AG09309 (cell line): Measurements from ENCODE around the gene CAPRIN1.
A peak's percentile ranks its signal among the peaks of the same experiment; 100 is the strongest.
"Not testable (repeated sequence)": the region's sequence is repeated elsewhere in the genome, so short reads cannot be mapped to it uniquely, and the experiment has no call there.

ENCODE experiments used
- DNase-seq: peaks from one replicate; pipeline ENCODE4 v3.0.0-alpha.2; 2010; ENCODE audit warnings: low read depth
- H3K4me3 ChIP-seq: 2 replicates; pipeline ENCODE4 v1.5.1; 2011; ENCODE audit warnings: mild to moderate bottlenecking, low read depth, low read length, moderate library complexity; ENCODE audit not compliant: control insufficient read depth
- CTCF ChIP-seq: IDR thresholded peaks from 2 replicates; pipeline ENCODE4 v1.5.1; 2011; ENCODE audit warnings: mild to moderate bottlenecking, low read depth, low read length, inconsistent platforms; ENCODE audit not compliant: insufficient read depth, control insufficient read depth; ENCODE audit errors: missing control alignments

The CAPRIN1 gene

GRCh38 chr11:34063061-34063795 is 11.7 kb downstream of the CAPRIN1 start:
- DNase-seq, result no peak
- no peak for TF ChIP-seq CTCF

GRCh38 chr11:34064291-34064690 is 12.8 kb downstream of the CAPRIN1 start:
- TF ChIP-seq CTCF, result no peak
- no peak overlapping the region for H3K4me3 ChIP-seq
- DNase-seq, result no peak

More at GRCh38 chr11:34063061-34063795, 11.7 kb downstream of the CAPRIN1 start:
- H3K4me3 ChIP-seq, result no peak overlapping the region

DNA sequence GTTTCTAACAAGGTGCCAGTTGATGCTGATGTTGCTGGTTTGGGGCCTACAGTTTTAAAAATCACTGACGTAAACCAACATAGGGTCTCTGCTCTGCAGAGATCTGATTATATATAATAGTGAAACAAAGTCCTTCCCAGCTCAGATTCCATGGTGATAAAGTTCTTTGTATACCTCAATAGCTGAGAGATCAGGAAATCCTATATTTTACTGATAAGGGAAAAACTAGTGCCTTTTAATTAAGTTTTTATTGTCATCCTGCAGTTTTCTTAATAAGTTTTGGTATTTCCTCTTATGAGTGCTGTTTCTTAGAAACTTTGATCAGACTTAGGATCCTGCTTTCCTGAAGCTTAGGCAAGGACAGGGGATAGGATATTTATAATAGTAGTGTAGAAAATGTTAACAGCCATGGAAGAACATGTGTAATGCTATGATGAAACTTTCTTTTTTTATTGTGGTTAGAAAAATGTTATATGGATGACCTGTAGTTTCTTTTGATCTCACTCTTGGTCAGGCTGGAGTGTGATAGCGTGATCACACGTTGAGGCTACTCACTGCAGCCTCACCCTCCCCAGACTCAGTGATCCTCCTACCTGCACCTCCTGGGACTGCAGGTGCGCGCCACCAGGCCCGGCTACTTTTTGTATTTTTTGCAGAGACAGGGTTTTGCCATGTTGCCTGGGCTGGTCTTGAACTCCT is 14.1 kb downstream of the CAPRIN1 start:
- no peak for DNase-seq
- no peak overlapping the region for H3K4me3 ChIP-seq
- peak; percentile 19 for TF ChIP-seq CTCF

DNA sequence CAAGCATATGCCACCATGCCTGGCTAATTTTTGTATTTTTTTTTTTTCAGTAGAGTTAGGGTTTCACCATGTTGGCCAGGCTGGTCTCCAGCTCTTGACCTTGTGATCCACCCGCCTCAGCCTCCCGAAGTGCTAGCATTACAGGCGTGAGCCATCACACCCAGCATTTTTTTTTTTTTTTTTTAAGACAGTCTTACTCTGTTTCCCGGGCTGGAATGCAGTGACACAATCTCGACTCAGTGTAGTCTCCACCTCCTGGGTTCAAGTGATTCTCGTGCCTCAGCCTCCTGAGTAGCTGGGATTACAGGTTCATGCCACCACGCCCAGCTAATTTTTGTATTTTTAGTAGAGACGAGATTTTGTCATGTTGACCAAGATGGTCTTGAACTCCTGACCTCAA is 15.2 kb downstream of the CAPRIN1 start:
- not testable (repeated sequence) for H3K4me3 ChIP-seq, DNase-seq

- TF ChIP-seq CTCF, result no peak
- DNase-seq, result no peak
- H3K4me3 ChIP-seq, result no peak overlapping the region
Observed at GRCh38 chr11:34067383-34068065, 16.0 kb downstream of the CAPRIN1 start.

GRCh38 chr11:34068111-34068510 is 16.6 kb downstream of the CAPRIN1 start:
- no peak for TF ChIP-seq CTCF
- no peak for DNase-seq
- no peak overlapping the region for H3K4me3 ChIP-seq

- not testable (repeated sequence) for DNase-seq, H3K4me3 ChIP-seq
Observed at GRCh38 chr11:34071306-34071705, 19.8 kb downstream of the CAPRIN1 start.

DNA sequence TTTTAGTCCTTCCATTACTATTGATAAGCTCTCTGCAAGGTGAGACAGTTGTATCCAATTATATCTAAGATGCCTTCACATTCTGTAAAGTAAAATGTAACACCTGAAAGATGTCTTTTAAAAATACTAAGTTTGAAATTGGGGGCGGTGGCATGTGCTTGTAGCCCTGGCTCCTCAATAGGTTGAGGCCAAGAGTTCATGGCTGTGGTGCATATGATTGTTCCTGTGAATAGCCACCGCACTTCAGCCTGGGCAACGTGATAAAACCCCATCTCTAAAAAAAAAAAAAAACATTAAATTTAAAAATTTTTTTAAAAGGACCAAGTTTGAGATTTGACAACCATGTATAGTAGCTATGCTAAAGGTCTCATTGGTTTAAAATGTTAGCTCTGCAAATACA is 20.5 kb downstream of the CAPRIN1 start:
- H3K4me3 ChIP-seq, result no peak overlapping the region
- no peak for TF ChIP-seq CTCF
- DNase-seq, result no peak
